ENCODE data around the gene APPBP2.
"Not testable (repeated sequence)": the region's sequence is repeated elsewhere in the genome, so short reads cannot be mapped to it uniquely, and the experiment has no call there.

APPBP2 gene

DNA sequence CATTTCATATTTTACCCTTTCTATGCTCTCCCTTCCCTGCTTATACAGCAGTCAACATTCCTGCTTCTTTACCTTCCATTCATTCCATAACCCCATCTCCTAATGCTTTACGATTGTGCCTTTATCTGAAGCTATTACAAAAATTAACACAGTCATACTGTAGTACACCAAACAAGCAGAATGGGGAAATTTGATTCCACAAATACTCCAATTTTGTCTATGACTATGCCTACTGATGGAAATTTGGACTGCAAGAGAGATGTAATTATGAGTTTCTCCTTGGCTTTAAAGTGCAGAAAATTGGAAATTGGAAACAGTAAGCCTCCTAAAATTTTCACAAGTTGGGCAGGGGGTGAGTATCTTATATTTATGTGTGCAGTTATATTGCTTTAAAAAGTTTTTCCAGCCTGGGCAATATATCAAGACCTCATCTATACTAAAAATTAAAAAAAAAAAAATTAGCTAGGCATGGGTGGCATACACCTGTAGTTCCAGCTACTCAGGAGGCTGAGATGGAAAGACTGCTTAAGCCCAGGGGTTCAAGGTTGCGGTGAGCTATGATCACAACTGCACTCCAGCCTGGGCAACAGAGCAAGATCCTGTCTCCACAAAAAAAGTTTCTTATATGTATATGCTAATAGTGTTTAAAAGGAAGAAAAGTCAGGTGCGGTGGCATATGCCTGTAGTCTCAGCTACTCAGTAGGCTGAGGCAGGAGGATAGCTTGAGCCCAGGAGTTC lies 3.0 kb downstream of the APPBP2 start:
- no peaks in the 10 kb centered on the region for H3K9me3 Mint-ChIP-seq (ENCODE audit: low read depth)
- peaks cover 3% of the 10 kb centered on the region for H3K36me3 Mint-ChIP-seq
- peaks cover 56% of the 10 kb centered on the region for H3K4me1 Mint-ChIP-seq (ENCODE audit: low read depth)
- H3K27ac Mint-ChIP-seq: peak overlapping the region; percentile 18
- no peaks in the 10 kb centered on the region for H3K27me3 Mint-ChIP-seq
- peak overlapping the region; percentile 2 for H3K4me3 Mint-ChIP-seq

- Mint-ChIP-seq H3K36me3 (peaks cover 9% of the 10 kb centered on the region), H3K4me3 (no peak overlapping the region), H3K9me3 (ENCODE audit: low read depth) (no peaks in the 10 kb centered on the region), H3K4me1 (ENCODE audit: low read depth) (peaks cover 62% of the 10 kb centered on the region), H3K27ac (no peak overlapping the region), H3K27me3 (no peaks in the 10 kb centered on the region)
Measured at GRCh38 chr17:60519795-60520194, 6.2 kb downstream of the APPBP2 start.

DNA sequence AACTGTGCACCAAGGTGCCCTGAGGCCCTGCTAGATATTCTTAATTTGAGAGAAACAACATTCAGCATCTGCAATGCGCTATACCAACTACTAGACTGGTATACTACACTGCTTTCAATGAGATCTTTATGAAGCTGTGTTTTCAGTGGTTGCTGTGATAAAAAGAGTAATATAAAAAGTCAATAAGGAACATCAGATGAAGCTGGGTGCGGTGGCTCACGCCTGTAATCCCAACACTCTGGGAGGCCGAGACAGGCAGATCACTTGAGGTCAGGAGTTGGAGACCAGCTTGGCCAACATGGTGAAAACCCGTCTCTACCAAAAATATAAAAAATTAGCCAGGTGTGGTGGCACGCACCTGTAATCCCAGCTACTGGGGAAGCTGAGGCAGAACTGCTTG lies 10.4 kb downstream of the APPBP2 start:
- H3K9me3 Mint-ChIP-seq (ENCODE audit: low read depth); H3K4me3 Mint-ChIP-seq; H3K27ac Mint-ChIP-seq; H3K27me3 Mint-ChIP-seq: not testable (repeated sequence)
- H3K36me3 Mint-ChIP-seq: peaks cover 14% of the 10 kb centered on the region
- peaks cover 48% of the 10 kb centered on the region for H3K4me1 Mint-ChIP-seq (ENCODE audit: low read depth)

- peaks cover 48% of the 10 kb centered on the region for H3K4me1 Mint-ChIP-seq (ENCODE audit: low read depth)
Measured at GRCh38 chr17:60515199-60515598, 10.8 kb downstream of the APPBP2 start.

GRCh38 chr17:60514500-60514899 lies 11.5 kb downstream of the APPBP2 start:
- Mint-ChIP-seq H3K4me3 (no peak overlapping the region), H3K9me3 (ENCODE audit: low read depth) (no peaks in the 10 kb centered on the region), H3K27ac (no peak overlapping the region), H3K36me3 (peaks cover 14% of the 10 kb centered on the region), H3K4me1 (ENCODE audit: low read depth) (peaks cover 52% of the 10 kb centered on the region), H3K27me3 (no peaks in the 10 kb centered on the region)

More at GRCh38 chr17:60515199-60515598, 10.8 kb downstream of the APPBP2 start:
- H3K27me3 Mint-ChIP-seq; H3K9me3 Mint-ChIP-seq (ENCODE audit: low read depth); H3K4me3 Mint-ChIP-seq; H3K27ac Mint-ChIP-seq: not testable (repeated sequence)
- peaks cover 14% of the 10 kb centered on the region for H3K36me3 Mint-ChIP-seq

GRCh38 chr17:60514053-60514452 lies 12.0 kb downstream of the APPBP2 start:
- H3K9me3 Mint-ChIP-seq (ENCODE audit: low read depth): no peaks in the 10 kb centered on the region
- H3K36me3 Mint-ChIP-seq: peaks cover 14% of the 10 kb centered on the region
- H3K4me1 Mint-ChIP-seq (ENCODE audit: low read depth): peaks cover 52% of the 10 kb centered on the region
- no peaks in the 10 kb centered on the region for H3K27me3 Mint-ChIP-seq
- H3K27ac Mint-ChIP-seq: peak overlapping the region; percentile 41
- H3K4me3 Mint-ChIP-seq: no peak overlapping the region

DNA sequence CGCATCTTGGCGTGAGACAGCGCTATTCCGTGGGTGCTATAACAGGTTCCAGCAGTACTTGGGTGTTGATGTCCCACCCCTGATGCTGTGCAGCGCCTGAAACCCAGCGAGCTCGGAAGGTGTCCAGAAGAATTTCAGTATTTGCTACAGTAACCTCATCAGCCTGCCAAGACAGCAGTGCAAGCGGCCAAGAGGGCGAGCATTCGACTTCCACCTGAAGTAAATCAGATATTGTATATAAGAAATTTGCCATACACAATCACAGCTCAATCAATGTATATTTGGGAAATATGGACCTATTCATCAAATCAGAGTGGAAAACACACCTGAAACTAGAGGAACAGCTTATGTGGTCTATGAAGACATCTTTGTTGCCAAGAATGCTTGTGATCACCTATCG lies 13.0 kb downstream of the APPBP2 start:
- Mint-ChIP-seq H3K27me3 (no peaks in the 10 kb centered on the region), H3K36me3 (peaks cover 14% of the 10 kb centered on the region), H3K4me1 (ENCODE audit: low read depth) (peaks cover 54% of the 10 kb centered on the region), H3K27ac (peak overlapping the region; percentile 41), H3K9me3 (ENCODE audit: low read depth) (no peaks in the 10 kb centered on the region), H3K4me3 (no peak overlapping the region)

DNA sequence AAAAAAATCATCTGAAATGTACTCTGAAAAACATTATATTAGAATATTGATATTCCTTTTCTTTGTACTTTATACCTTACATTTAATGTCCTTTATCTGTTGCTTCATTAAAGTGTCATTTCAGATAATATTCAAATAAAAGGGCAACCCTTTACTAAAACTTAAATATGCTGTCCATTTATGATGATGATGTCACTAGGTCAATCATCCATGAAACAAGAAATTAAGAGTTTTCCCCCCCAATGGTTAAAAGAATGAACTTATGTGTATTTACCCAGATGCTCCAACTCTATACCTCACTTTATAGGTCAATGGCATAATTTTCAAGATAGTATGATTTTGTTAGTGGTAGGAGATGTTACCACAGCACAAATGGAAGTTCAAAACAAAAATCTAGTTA lies 15.3 kb downstream of the APPBP2 start:
- Mint-ChIP-seq H3K9me3 (ENCODE audit: low read depth) (no peaks in the 10 kb centered on the region), H3K4me1 (ENCODE audit: low read depth) (peaks cover 46% of the 10 kb centered on the region), H3K4me3 (no peak overlapping the region), H3K27ac (no peak overlapping the region), H3K36me3 (peaks cover 11% of the 10 kb centered on the region), H3K27me3 (no peaks in the 10 kb centered on the region)

- Mint-ChIP-seq H3K27ac (no peak overlapping the region), H3K36me3 (peaks cover 8% of the 10 kb centered on the region), H3K9me3 (ENCODE audit: low read depth) (no peaks in the 10 kb centered on the region), H3K27me3 (no peaks in the 10 kb centered on the region), H3K4me1 (ENCODE audit: low read depth) (peaks cover 41% of the 10 kb centered on the region), H3K4me3 (no peak overlapping the region)
Measured at GRCh38 chr17:60510031-60510430, 16.0 kb downstream of the APPBP2 start.

DNA sequence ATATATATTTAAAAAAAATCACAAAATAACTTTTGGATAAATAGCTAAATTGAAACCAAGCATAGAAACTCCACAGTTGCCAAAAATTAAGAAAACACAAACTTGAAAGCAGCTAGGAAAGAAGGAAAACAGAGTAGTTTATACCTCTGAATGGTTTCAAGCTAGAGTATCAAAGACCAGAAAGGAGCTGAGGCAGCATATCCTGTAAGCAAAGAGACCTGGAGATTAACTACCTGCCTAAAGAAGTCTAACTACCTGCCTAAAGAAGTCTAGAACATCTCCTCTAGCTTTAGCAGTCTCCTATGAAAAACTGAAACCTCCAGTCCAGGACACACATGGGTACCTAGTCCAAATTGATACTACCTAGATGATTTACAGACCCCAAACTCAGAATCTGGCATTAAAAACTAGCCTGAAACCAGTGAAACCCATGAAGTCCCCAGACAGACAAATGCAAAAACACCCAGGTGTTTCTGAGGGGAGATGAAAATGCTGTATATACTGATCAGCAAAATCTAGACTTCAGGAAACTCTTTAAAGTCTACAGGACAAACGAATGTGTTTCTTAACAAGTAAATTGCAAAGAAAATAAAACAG lies 17.6 kb downstream of the APPBP2 start:
- H3K27ac Mint-ChIP-seq: no peak overlapping the region

GRCh38 chr17:60506312-60506711 lies 19.7 kb downstream of the APPBP2 start:
- no peak overlapping the region for H3K4me3 Mint-ChIP-seq
- H3K9me3 Mint-ChIP-seq (ENCODE audit: low read depth): no peaks in the 10 kb centered on the region
- H3K4me1 Mint-ChIP-seq (ENCODE audit: low read depth): peaks cover 36% of the 10 kb centered on the region
- peaks cover 3% of the 10 kb centered on the region for H3K36me3 Mint-ChIP-seq
- no peaks in the 10 kb centered on the region for H3K27me3 Mint-ChIP-seq
- H3K27ac Mint-ChIP-seq: no peak overlapping the region

More for the DNA sequence above, 17.6 kb downstream of the APPBP2 start:
- Mint-ChIP-seq H3K4me3 (no peak overlapping the region), H3K9me3 (ENCODE audit: low read depth) (no peaks in the 10 kb centered on the region), H3K4me1 (ENCODE audit: low read depth) (peaks cover 38% of the 10 kb centered on the region), H3K27me3 (no peaks in the 10 kb centered on the region), H3K36me3 (peaks cover 8% of the 10 kb centered on the region)

GRCh38 chr17:60502145-60502544 lies 23.9 kb downstream of the APPBP2 start:
- Mint-ChIP-seq H3K4me1 (ENCODE audit: low read depth) (peaks cover 19% of the 10 kb centered on the region), H3K27ac (no peak overlapping the region), H3K4me3 (no peak overlapping the region), H3K9me3 (ENCODE audit: low read depth) (no peaks in the 10 kb centered on the region), H3K27me3 (no peaks in the 10 kb centered on the region), H3K36me3 (peaks cover 5% of the 10 kb centered on the region)

GRCh38 chr17:60501589-60501988 lies 24.5 kb downstream of the APPBP2 start:
- Mint-ChIP-seq H3K9me3 (ENCODE audit: low read depth) (no peaks in the 10 kb centered on the region), H3K27me3 (no peaks in the 10 kb centered on the region), H3K4me3 (no peak overlapping the region), H3K36me3 (peaks cover 8% of the 10 kb centered on the region), H3K27ac (peak overlapping the region; percentile 61), H3K4me1 (ENCODE audit: low read depth) (peaks cover 19% of the 10 kb centered on the region)

- H3K4me1 Mint-ChIP-seq (ENCODE audit: low read depth): peaks cover 3% of the 10 kb centered on the region
- H3K4me3 Mint-ChIP-seq: no peak overlapping the region
- H3K27ac Mint-ChIP-seq: no peak overlapping the region
- H3K27me3 Mint-ChIP-seq: no peaks in the 10 kb centered on the region
- H3K9me3 Mint-ChIP-seq (ENCODE audit: low read depth): peaks cover 2% of the 10 kb centered on the region
- peaks cover 34% of the 10 kb centered on the region for H3K36me3 Mint-ChIP-seq
Measured at GRCh38 chr17:60496041-60496440, 30.0 kb downstream of the APPBP2 start.

GRCh38 chr17:60495260-60495659 lies 30.8 kb downstream of the APPBP2 start:
- peaks cover 6% of the 10 kb centered on the region for H3K9me3 Mint-ChIP-seq (ENCODE audit: low read depth)

More at GRCh38 chr17:60495260-60495659, 30.8 kb downstream of the APPBP2 start:
- Mint-ChIP-seq H3K27me3 (no peaks in the 10 kb centered on the region), H3K36me3 (peaks cover 39% of the 10 kb centered on the region), H3K27ac (no peak overlapping the region), H3K4me1 (ENCODE audit: low read depth) (peaks cover 3% of the 10 kb centered on the region), H3K4me3 (no peak overlapping the region)

Measured in activated naive CD8-positive, alpha-beta T cell (primary cell).